ENCODE data around the gene RBP5. TPM values are rescaled to one million over a fixed set of nuclear protein-coding genes. Genes with fewer than 3 reads are reported as not detected.

The RBP5 gene
- total and polyA plus RNA-seq, 10 of the 15 experiments (the other 5 are each of a cell fraction or from before 2014, with no cell fraction given): 0.11 to 1.1 (median 0.31) TPM; not detected in 4

GRCh38 chr12:7112041-7112440 lies 16.6 kb downstream of the RBP5 start:
- no peak overlapping the region for H2AFZ ChIP-seq (ENCODE audit: control insufficient read depth, low read depth, low read length)
- H3K9ac ChIP-seq (ENCODE audit: control insufficient read depth, insufficient read depth, low read length): 0 out of 2 replicates have a peak overlapping the region, but pooled peaks have one; percentile 26
- H3K27ac ChIP-seq (ENCODE audit: control insufficient read depth, insufficient read depth): no peak overlapping the region
- ChIA-PET RAD21 (ENCODE audit: unreplicated experiment) (interaction anchor here (0.9 to 7.6 kb wide), 7 partner anchors 36 to 260 kb away, joined by 3 to 89 read pairs (median 4); partner anchors contain the start of genes C12orf57, CDCA3, LPCAT3 and RNU7-1), POLR2A (interaction anchor here (1.3 to 7.2 kb wide), 5 partner anchors 13 to 243 kb away, joined by 3 to 55 read pairs (median 6); partner anchors contain the start of genes C12orf57, LPCAT3 and RNU7-1), SMC1A (ENCODE audit: uncharacterized antibody, unreplicated experiment) (interaction anchor here (1.1 to 3.6 kb wide), 8 partner anchors 16 to 261 kb away, joined by 3 to 40 read pairs (median 5); partner anchors contain the start of genes C12orf57, CDCA3, LPCAT3 and RNU7-1), CTCF (interaction anchor here (0.6 to 7.7 kb wide), 28 partner anchors 7 to 525 kb away, joined by 3 to 61 read pairs (median 6); partner anchors contain the start of genes C12orf57, C1R, C1S and LPCAT3)
- H3K9me3 ChIP-seq (replicated peaks; ENCODE audit: control insufficient read depth, insufficient read depth, low read length): no peaks in the 10 kb centered on the region
- peaks cover 12% of the 10 kb centered on the region for H3K4me1 ChIP-seq (ENCODE audit: control insufficient read depth, insufficient read depth, low read length)
- in situ Hi-C loops (cut with MboI) (loop anchor here (5.0 kb wide), 1 partner anchor 150 kb away; no protein-coding TSS in a partner anchor), intact Hi-C loops (cut with micrococcal nuclease; ENCODE audit: unreplicated experiment) (loop anchor here (2.0 to 5.0 kb wide), 3 partner anchors 150 to 243 kb away; no protein-coding TSS in a partner anchor)
- no peaks in the 10 kb centered on the region for H3K27me3 ChIP-seq (replicated peaks in 1 of 2; ENCODE audit: control insufficient read depth in 2 of 2, insufficient read depth in 2 of 2, low read length in 1 of 2)
- FAIRE-seq: no peak
- H3K36me3 ChIP-seq (ENCODE audit: control insufficient read depth in 2 of 2, insufficient read depth in 2 of 2, low read length in 1 of 2): peaks cover 0 to 16% of the 10 kb centered on the region in 2 experiments; a peak in 3 of 4 replicates
- no peaks in the 10 kb centered on the region for H4K20me1 ChIP-seq (ENCODE audit: control insufficient read depth, insufficient read depth)
- peak overlapping the region; percentile 28; the same call in 1 of the 2 replicates for H3K4me2 ChIP-seq (ENCODE audit: control insufficient read depth, insufficient read depth)
- no peak for DNase-seq (ENCODE audit: low read depth, low spot score)
- ATAC-seq: no peak
- no TSS peak for BruUV-seq (replicated peaks)
- WGBS (ENCODE audit: insufficient coverage, insufficient replicate concordance, low lambda C conversion rate, missing lambda C conversion rate): 91% methylated on average over 4 of the region's 4 CpGs
- peaks cover 33% of the 10 kb centered on the region for H3K79me2 ChIP-seq (ENCODE audit: control insufficient read depth, insufficient read depth, low read length)
- no peak overlapping the region for H3K4me3 ChIP-seq
- TF ChIP-seq SUPT20H (IDR thresholded peaks at IDR 0.05; ENCODE audit: borderline replicate concordance, control insufficient read depth, low read depth, low read length): no peak
- TF ChIP-seq CHD4 (IDR thresholded peaks at IDR 0.05): no peak
- TF ChIP-seq IKZF1 (conservative IDR thresholded peaks at IDR 0.05): no peak
- TF ChIP-seq NFYB (IDR thresholded peaks at IDR 0.05; ENCODE audit: insufficient read depth, low read depth, low read length): no peak
- no peak for TF ChIP-seq CHD1 (IDR thresholded peaks at IDR 0.05; ENCODE audit: low read depth, low read length)
- TF ChIP-seq E4F1 (IDR thresholded peaks at IDR 0.05; ENCODE audit: borderline replicate concordance, partially characterized antibody): no peak
- TF ChIP-seq POLR2AphosphoS2 (IDR thresholded peaks at IDR 0.05; ENCODE audit: low read depth, low read length): no peak
- TF ChIP-seq ZNF24 (IDR thresholded peaks at IDR 0.05): no peak
- no peak for TF ChIP-seq WRNIP1 (IDR thresholded peaks at IDR 0.05; ENCODE audit: borderline replicate concordance, low read depth, low read length)
- no peak for TF ChIP-seq ZBTB40 (IDR thresholded peaks at IDR 0.05; ENCODE audit: borderline replicate concordance)
- TF ChIP-seq TCF12 (IDR thresholded peaks at IDR 0.05; ENCODE audit: low read depth, low read length): no peak
- TF ChIP-seq SUZ12 (IDR thresholded peaks at IDR 0.05; ENCODE audit: unreplicated experiment): no peak
- TF ChIP-seq BRCA1 (IDR thresholded peaks at IDR 0.05; ENCODE audit: low read depth, low read length): no peak
- TF ChIP-seq BCLAF1 (IDR thresholded peaks at IDR 0.05): no peak
